Liver (tissue), 9 donors: Measurements from ENCODE around the gene MT3. TPM values are rescaled to one million over a fixed set of nuclear protein-coding genes. Genes with fewer than 3 reads are reported as not detected.

Experiments
- DNase-seq: peaks from one replicate; pipeline ENCODE4 v3.0.0-alpha.2; 2017; ENCODE audit warnings: low spot score
- H3K27ac ChIP-seq, 2 donors: one replicate each; pipeline ENCODE4 v1.7.0; 2013; ENCODE audit warnings: inconsistent platforms in 2 of 2, low read length in 2 of 2, control low read depth in 1 of 2, low read depth in 1 of 2, mild to moderate bottlenecking in 1 of 2
- H3K27me3 ChIP-seq, 4 donors: one replicate each; pipeline versions ENCODE4 v1.6.1 to v1.7.0; 2013; ENCODE audit warnings: low read length in 3 of 4, inconsistent platforms in 1 of 4, mild to moderate bottlenecking in 1 of 4, moderate library complexity in 1 of 4; ENCODE audit not compliant: control insufficient read depth in 4 of 4, insufficient read depth in 4 of 4
- H3K36me3 ChIP-seq, 4 donors: one replicate each; pipeline versions ENCODE4 v1.6.1 to v1.7.0; 2013; ENCODE audit warnings: low read length in 3 of 4, mild to moderate bottlenecking in 3 of 4, low read depth in 1 of 4, moderate library complexity in 1 of 4; ENCODE audit not compliant: control insufficient read depth in 4 of 4, insufficient read depth in 3 of 4
- H3K4me1 ChIP-seq, 4 donors: one replicate each; pipeline versions ENCODE4 v1.6.1 to v1.7.0; 2013; ENCODE audit warnings: low read length in 3 of 4, mild to moderate bottlenecking in 3 of 4, moderate library complexity in 1 of 4; ENCODE audit not compliant: control insufficient read depth in 4 of 4, insufficient read depth in 4 of 4
- H3K4me3 ChIP-seq, 3 donors: one replicate each; pipeline versions ENCODE4 v1.6.1 to v1.7.0; 2013; ENCODE audit warnings: low read length in 3 of 3, control low read depth in 1 of 3, low read depth in 1 of 3, mild to moderate bottlenecking in 1 of 3
- H3K9ac ChIP-seq, 2 donors: one replicate each; pipeline ENCODE4 v1.7.0; 2013; ENCODE audit warnings: low read length in 2 of 2, mild to moderate bottlenecking in 2 of 2, moderate library complexity in 2 of 2, control low read depth in 1 of 2, low read depth in 1 of 2
- H3K9me3 ChIP-seq, 4 donors: one replicate each; pipeline versions ENCODE4 v1.6.1 to v1.7.0; 2013; ENCODE audit warnings: low read length in 3 of 4; ENCODE audit not compliant: control insufficient read depth in 4 of 4
- CTCF ChIP-seq: fragments of 150-350 bp; IDR thresholded peaks from 2 replicates; pipeline ENCODE4 v1.5.1; 2017; ENCODE audit warnings: improper control_type of control experiment, low read depth, low read length; ENCODE audit not compliant: missing input control
- EGR1 ChIP-seq, 2 donors: IDR thresholded peaks; 2 replicates each; pipeline ENCODE4 v1.6.1; 2016 to 2018; ENCODE audit warnings: antibody characterized with exemption in 2 of 2, low read depth in 2 of 2
- FOXA1 ChIP-seq: IDR thresholded peaks from 2 replicates; pipeline ENCODE4 v1.6.1; 2016; ENCODE audit warnings: antibody characterized with exemption
- FOXA2 ChIP-seq: IDR thresholded peaks from 2 replicates; pipeline ENCODE4 v1.6.1; 2016; ENCODE audit warnings: antibody characterized with exemption
- GABPA ChIP-seq, 2 donors: IDR thresholded peaks in 1 of 2; conservative IDR thresholded peaks in 1 of 2; 2 replicates each; pipeline ENCODE4 v1.6.1; 2016; ENCODE audit warnings: antibody characterized with exemption in 2 of 2, mild to moderate bottlenecking in 1 of 2, moderate library complexity in 1 of 2
- HNF4A ChIP-seq, 2 donors: conservative IDR thresholded peaks; 2 replicates each; pipeline ENCODE4 v1.6.1; 2016; ENCODE audit warnings: antibody characterized with exemption in 2 of 2, mild to moderate bottlenecking in 2 of 2
- HNF4G ChIP-seq: IDR thresholded peaks from 2 replicates; pipeline ENCODE4 v1.6.1; 2016; ENCODE audit warnings: antibody characterized with exemption
- JUND ChIP-seq, 2 donors: IDR thresholded peaks; 2 replicates each; pipeline ENCODE4 v1.6.1; 2016; ENCODE audit warnings: antibody characterized with exemption in 2 of 2
- MAX ChIP-seq: IDR thresholded peaks from 2 replicates; pipeline ENCODE4 v1.6.1; 2016; ENCODE audit warnings: antibody characterized with exemption
- SP1 ChIP-seq: IDR thresholded peaks from 2 replicates; pipeline ENCODE4 v1.6.1; 2018; ENCODE audit warnings: antibody characterized with exemption, mild to moderate bottlenecking
- TAF1 ChIP-seq: conservative IDR thresholded peaks from 2 replicates; pipeline ENCODE4 v1.6.1; 2016; ENCODE audit warnings: antibody characterized with exemption, mild to moderate bottlenecking
- YY1 ChIP-seq: IDR thresholded peaks from 2 replicates; pipeline ENCODE4 v1.6.1; 2016; ENCODE audit warnings: antibody characterized with exemption, mild to moderate bottlenecking
- WGBS: extraction: QIAGEN DNeasy Blood & Tissue Kit; methylation state at CpG from one replicate; pipeline ENCODE4 v1.1.7; 2013; 5-methylcytosine and 5-hydroxymethylcytosine counted together
- polyA plus RNA-seq, 2 donors: library from polyadenylated mRNA; stranded (reverse) in 1 of 2; unstranded in 1 of 2; fragments of 200-250 nt in 1 of 2; fragments of >200 nt in 1 of 2; fragmentation: Nextera tagmentation in 1 of 2; extraction: Ambion mirVana in 1 of 2; gene quantifications; one replicate each; pipeline versions ENCODE4 v1.2.1 to v1.2.3, GENCODE V29; 2013 to 2015
- total RNA-seq, 2 donors: library from RNA; depleted of rRNA; stranded (reverse); fragments of >200 nt; gene quantifications; one replicate each; pipeline ENCODE4 v1.2.3, GENCODE V29; 2014
- TF ChIP-seq, protein P1 (sequence below): IDR thresholded peaks from 2 replicates; pipeline ENCODE4 v1.6.1; 2016; ENCODE audit warnings: antibody characterized with exemption, mild to moderate bottlenecking
- TF ChIP-seq, protein P2 (sequence below): IDR thresholded peaks from 2 replicates; pipeline ENCODE4 v1.6.1; 2016; ENCODE audit warnings: antibody characterized with exemption
- donor health status: healthy.
- donor health status: healthy.
- donor health status: healthy.
- donor health status: healthy.
- donor health status: healthy.

Gene MT3
- total and polyA plus RNA-seq, 4 donors = not detected

DNA sequence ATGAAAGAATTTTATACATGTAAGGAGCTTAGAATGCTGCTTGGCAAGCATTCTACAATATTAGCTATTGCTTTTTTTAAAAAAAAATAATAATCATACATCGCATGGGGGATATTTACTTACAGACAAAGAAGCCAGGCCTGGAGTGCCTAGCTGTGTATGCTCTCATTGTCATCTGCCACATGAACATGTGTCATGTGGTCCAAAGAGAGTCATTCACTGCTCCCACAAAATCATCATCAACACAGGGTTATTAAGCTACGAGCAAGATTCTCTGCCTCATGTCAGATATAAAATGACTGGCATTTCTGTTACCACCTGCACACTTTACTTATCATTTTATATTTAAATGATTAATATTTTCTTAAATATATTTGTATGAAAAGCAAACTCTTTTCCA is 34.3 kb downstream of the MT3 start:
- Histone ChIP-seq H3K4me3 (no peak overlapping the region), H3K9me3 (no peaks in the 10 kb centered on the region), H3K27ac (no peak overlapping the region), H3K36me3 (peaks cover 0 to 3% (median 0%) of the 10 kb centered on the region in 4 donors), H3K27me3 (no peaks in the 10 kb centered on the region), H3K9ac (no peak overlapping the region), H3K4me1 (peaks cover 0 to 17% (median 3%) of the 10 kb centered on the region in 4 donors)
- WGBS = 98% methylated on average over 2 of the region's 2 CpGs
- TF ChIP-seq FOXA1 = no peak
- DNase-seq = no peak

DNA sequence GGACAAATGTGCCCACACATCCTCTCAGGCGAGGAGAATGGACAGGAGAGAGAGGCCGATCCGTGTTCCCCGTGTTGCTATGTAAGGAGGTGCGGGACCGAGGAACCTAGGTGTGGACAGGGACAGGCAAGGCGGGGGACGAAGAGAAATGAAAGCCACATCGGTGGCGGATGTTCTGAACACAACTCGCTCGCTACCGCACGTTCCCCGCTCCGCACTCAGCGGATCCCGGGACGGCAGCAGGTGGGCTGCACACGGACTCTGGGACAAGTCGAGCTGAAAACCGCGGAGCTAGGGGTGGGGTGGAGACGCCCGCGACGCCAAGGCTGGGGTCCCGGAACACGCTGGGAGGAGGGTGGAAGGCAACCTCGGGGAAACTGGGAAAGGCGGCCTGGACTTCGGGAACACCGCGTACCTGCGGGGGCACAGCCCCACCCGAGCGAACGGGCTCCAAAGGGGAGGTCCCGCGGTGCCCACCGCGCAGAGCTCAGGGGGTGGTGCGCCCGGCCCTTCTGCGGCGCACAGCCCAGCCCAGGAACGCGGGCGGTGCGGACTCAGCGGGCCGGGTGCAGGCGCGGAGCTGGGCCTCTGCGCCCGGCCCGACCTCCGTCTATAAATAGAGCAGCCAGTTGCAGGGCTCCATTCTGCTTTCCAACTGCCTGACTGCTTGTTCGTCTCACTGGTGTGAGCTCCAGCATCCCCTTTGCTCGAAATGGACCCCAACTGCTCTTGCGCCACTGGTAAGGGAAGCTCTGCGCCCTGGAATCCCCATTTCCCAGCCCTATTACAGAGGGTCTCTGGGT is 36.0 kb downstream of the MT3 start, which contains the start of gene MT1E:
TSS of gene MT1E (plus strand) at position 642 of the 803 bp plus-strand sequence. CDS start at position 713, 71 bp downstream.
- Histone ChIP-seq H3K9ac (peak within 1 kb of the TSS; percentile 94 to 96), H3K27ac (peak within 1 kb of the TSS; percentile 93 to 99), H3K9me3 (no peaks in the 10 kb centered on the region), H3K27me3 (no peaks in the 10 kb centered on the region), H3K4me3 (peak within 1 kb of the TSS; percentile 78 to 97 (median 95)), H3K36me3 (peaks cover 0 to 3% (median 0%) of the 10 kb centered on the region in 4 donors), H3K4me1 (peaks cover 0 to 17% (median 6%) of the 10 kb centered on the region in 4 donors)
- 1% methylated on average over 62 of the region's 62 CpGs for WGBS
- TF ChIP-seq YY1 (peak; percentile 63), HNF4A (conservative IDR thresholded peaks at IDR 0.05) (peak in 1 of 2 donors; percentile 30), FOXA1 (no peak), CTCF (no peak), GABPA (IDR thresholded peaks at IDR 0.05 in 1 of 2, conservative IDR thresholded peaks at IDR 0.05 in 1 of 2) (no peak), TAF1 (peak; percentile 98), EGR1 (IDR thresholded peaks at IDR 0.05; ENCODE audit: low read depth in 2 of 2) (no peak), FOXA2 (no peak), HNF4G (peak; percentile 6), SP1 (peak; percentile 80), MAX (no peak), JUND (IDR thresholded peaks at IDR 0.05) (no peak)
- TF ChIP-seq, protein P1, sequence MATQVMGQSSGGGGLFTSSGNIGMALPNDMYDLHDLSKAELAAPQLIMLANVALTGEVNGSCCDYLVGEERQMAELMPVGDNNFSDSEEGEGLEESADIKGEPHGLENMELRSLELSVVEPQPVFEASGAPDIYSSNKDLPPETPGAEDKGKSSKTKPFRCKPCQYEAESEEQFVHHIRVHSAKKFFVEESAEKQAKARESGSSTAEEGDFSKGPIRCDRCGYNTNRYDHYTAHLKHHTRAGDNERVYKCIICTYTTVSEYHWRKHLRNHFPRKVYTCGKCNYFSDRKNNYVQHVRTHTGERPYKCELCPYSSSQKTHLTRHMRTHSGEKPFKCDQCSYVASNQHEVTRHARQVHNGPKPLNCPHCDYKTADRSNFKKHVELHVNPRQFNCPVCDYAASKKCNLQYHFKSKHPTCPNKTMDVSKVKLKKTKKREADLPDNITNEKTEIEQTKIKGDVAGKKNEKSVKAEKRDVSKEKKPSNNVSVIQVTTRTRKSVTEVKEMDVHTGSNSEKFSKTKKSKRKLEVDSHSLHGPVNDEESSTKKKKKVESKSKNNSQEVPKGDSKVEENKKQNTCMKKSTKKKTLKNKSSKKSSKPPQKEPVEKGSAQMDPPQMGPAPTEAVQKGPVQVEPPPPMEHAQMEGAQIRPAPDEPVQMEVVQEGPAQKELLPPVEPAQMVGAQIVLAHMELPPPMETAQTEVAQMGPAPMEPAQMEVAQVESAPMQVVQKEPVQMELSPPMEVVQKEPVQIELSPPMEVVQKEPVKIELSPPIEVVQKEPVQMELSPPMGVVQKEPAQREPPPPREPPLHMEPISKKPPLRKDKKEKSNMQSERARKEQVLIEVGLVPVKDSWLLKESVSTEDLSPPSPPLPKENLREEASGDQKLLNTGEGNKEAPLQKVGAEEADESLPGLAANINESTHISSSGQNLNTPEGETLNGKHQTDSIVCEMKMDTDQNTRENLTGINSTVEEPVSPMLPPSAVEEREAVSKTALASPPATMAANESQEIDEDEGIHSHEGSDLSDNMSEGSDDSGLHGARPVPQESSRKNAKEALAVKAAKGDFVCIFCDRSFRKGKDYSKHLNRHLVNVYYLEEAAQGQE = peak; percentile 85
- TF ChIP-seq, protein P2, sequence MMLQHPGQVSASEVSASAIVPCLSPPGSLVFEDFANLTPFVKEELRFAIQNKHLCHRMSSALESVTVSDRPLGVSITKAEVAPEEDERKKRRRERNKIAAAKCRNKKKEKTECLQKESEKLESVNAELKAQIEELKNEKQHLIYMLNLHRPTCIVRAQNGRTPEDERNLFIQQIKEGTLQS = no peak
- DNase-seq = peak; percentile 80
